Peyer's patch (tissue), 4 donors: ENCODE data around the gene FAM227A.

Experiments
- POLR2A ChIP-seq, 2 donors: fragments of 450-650 bp; IDR thresholded peaks; one replicate each; pipeline ENCODE4 v1.5.1; 2017; ENCODE audit warnings: antibody characterized with exemption in 2 of 2, mild to moderate bottlenecking in 2 of 2, moderate library complexity in 2 of 2
- TF ChIP-seq, protein P1 (sequence below), 6 experiments: fragments of 450-650 bp in 4 of 6; fragments of 200-600 bp in 2 of 6; sonication (generic) in 1 of 6; IDR thresholded peaks; one replicate each; pipeline ENCODE4 v1.5.1; 2017 to 2019; ENCODE audit warnings: antibody characterized with exemption in 6 of 6, mild to moderate bottlenecking in 3 of 6, moderate library complexity in 1 of 6

DNA sequence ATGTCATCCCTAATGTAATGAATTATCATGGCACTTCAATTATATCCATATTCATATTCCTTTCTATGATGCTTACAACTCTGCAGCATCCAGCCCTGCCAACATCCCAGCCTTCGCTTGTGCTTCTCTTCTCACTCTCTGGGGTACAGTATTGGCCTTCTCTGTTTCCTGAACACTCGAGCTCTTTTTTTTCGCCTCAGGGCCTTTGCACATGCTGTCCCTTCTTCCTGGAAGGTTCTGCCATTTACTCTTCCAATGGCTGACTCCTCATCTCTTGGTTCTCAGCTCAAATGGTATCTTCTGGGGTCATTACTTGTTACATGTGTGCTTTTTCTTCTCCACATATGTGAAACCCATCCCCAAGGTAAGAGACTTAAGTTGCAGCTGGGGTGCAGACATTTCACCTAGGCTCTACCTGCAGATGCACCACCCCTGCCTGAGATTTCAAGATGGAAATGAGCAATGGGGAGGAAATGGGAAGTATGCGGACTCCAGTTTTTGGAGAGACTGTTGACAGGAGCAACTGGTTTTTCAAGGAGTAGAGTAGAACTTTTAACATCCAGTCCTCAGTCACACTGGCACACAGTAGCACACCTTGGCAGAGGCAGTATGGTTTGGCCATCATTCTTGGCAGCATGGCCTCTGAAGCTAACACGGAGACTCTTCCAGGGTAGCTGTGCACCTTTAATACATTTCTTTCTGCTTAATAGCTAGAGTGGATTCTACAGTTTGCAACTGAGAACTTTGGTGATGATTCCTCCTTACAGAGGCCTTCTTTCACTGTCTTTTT lies 43.8 kb downstream of the FAM227A start:
- TF ChIP-seq, protein P1, sequence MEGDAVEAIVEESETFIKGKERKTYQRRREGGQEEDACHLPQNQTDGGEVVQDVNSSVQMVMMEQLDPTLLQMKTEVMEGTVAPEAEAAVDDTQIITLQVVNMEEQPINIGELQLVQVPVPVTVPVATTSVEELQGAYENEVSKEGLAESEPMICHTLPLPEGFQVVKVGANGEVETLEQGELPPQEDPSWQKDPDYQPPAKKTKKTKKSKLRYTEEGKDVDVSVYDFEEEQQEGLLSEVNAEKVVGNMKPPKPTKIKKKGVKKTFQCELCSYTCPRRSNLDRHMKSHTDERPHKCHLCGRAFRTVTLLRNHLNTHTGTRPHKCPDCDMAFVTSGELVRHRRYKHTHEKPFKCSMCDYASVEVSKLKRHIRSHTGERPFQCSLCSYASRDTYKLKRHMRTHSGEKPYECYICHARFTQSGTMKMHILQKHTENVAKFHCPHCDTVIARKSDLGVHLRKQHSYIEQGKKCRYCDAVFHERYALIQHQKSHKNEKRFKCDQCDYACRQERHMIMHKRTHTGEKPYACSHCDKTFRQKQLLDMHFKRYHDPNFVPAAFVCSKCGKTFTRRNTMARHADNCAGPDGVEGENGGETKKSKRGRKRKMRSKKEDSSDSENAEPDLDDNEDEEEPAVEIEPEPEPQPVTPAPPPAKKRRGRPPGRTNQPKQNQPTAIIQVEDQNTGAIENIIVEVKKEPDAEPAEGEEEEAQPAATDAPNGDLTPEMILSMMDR (IDR thresholded peaks at IDR 0.05) = no peak
- no peak for TF ChIP-seq POLR2A (IDR thresholded peaks at IDR 0.05)
